Neuronal stem cell (in vitro differentiated cells): ENCODE data around the gene CCDC9B.

Source experiments
- DNase-seq: peaks from one replicate; pipeline ENCODE4 v3.0.0-alpha.2; 2013; ENCODE audit warnings: low spot score
- H2AFZ ChIP-seq: one replicate; pipeline ENCODE4 v1.6.1; 2013; ENCODE audit warnings: mild to moderate bottlenecking, low read length, inconsistent platforms
- H2AK5ac ChIP-seq: 2 replicates; pipeline ENCODE4 v1.6.1; 2013; ENCODE audit warnings: low read depth, mild to moderate bottlenecking, inconsistent platforms, low read length, moderate library complexity, mixed read lengths
- H2BK120ac ChIP-seq: 2 replicates; pipeline ENCODE4 v1.6.1; 2013; ENCODE audit warnings: low read depth, mild to moderate bottlenecking, inconsistent platforms, low read length, moderate library complexity, mixed read lengths
- H2BK12ac ChIP-seq: one replicate; pipeline ENCODE4 v1.6.1; 2013; ENCODE audit warnings: low read length, inconsistent platforms
- H2BK15ac ChIP-seq: 2 replicates; pipeline ENCODE4 v1.6.1; 2013; ENCODE audit warnings: mild to moderate bottlenecking, low read length, inconsistent platforms, mixed read lengths
- H2BK5ac ChIP-seq: one replicate; pipeline ENCODE4 v1.6.1; 2013; ENCODE audit warnings: inconsistent platforms, mild to moderate bottlenecking, low read length, moderate library complexity
- H3K14ac ChIP-seq: one replicate; pipeline ENCODE4 v1.6.1; 2013; ENCODE audit warnings: low read length, inconsistent platforms
- H3K18ac ChIP-seq: 2 replicates; pipeline ENCODE4 v1.6.1; 2013; ENCODE audit warnings: low read length, inconsistent platforms
- H3K23ac ChIP-seq: 2 replicates; pipeline ENCODE4 v1.6.1; 2013; ENCODE audit warnings: low read depth, mild to moderate bottlenecking, mixed read lengths, low read length, inconsistent platforms; ENCODE audit not compliant: poor library complexity
- H3K27ac ChIP-seq: replicated peaks from 3 replicates; pipeline ENCODE4 v1.5.1; 2013; ENCODE audit warnings: low read length, inconsistent platforms
- H3K27me3 ChIP-seq, 3 experiments: 2 replicates each; pipeline ENCODE4 v1.6.1; 2013; ENCODE audit warnings: low read length in 3 of 3, mild to moderate bottlenecking in 2 of 3, inconsistent platforms in 1 of 3, low read depth in 1 of 3, mixed read lengths in 1 of 3, moderate library complexity in 1 of 3; ENCODE audit not compliant: control insufficient read depth in 3 of 3, insufficient read depth in 3 of 3
- H3K36me3 ChIP-seq, 2 donors: replicated peaks in 1 of 2; 2 replicates each; pipeline ENCODE4 v1.6.1; 2013; ENCODE audit warnings: low read length in 2 of 2; ENCODE audit not compliant: control insufficient read depth in 2 of 2, insufficient read depth in 2 of 2
- H3K4ac ChIP-seq: 2 replicates; pipeline ENCODE4 v1.6.1; 2013; ENCODE audit warnings: inconsistent platforms, mild to moderate bottlenecking, low read length, moderate library complexity
- H3K4me1 ChIP-seq, 2 donors: 1 replicate in 1 of 2; 2 replicates in 1 of 2; pipeline ENCODE4 v1.6.1; 2013; ENCODE audit warnings: low read length in 2 of 2, low read depth in 1 of 2; ENCODE audit not compliant: control insufficient read depth in 2 of 2, insufficient read depth in 1 of 2
- H3K4me2 ChIP-seq: one replicate; pipeline ENCODE4 v1.6.1; 2013; ENCODE audit warnings: mild to moderate bottlenecking, low read length, inconsistent platforms; ENCODE audit not compliant: insufficient read depth, poor library complexity, severe bottlenecking
- H3K4me3 ChIP-seq, 2 donors: 2 replicates each; pipeline ENCODE4 v1.5.1; 2013; ENCODE audit warnings: low read length in 2 of 2, mild to moderate bottlenecking in 2 of 2, inconsistent platforms in 1 of 2, moderate library complexity in 1 of 2
- H3K79me1 ChIP-seq: one replicate; pipeline ENCODE4 v1.6.1; 2013; ENCODE audit warnings: low read depth, mild to moderate bottlenecking, inconsistent platforms, low read length, moderate library complexity
- H3K9ac ChIP-seq: one replicate; pipeline ENCODE4 v1.6.1; 2013; ENCODE audit warnings: mild to moderate bottlenecking, low read depth, low read length, inconsistent platforms; ENCODE audit not compliant: poor library complexity
- H3K9me3 ChIP-seq, 2 donors: replicated peaks in 1 of 2; 2 replicates each; pipeline versions ENCODE3 to v1.6.1; 2013; ENCODE audit warnings: low read length in 2 of 2, mild to moderate bottlenecking in 2 of 2, inconsistent platforms in 1 of 2, low read depth in 1 of 2, mixed read lengths in 1 of 2, moderate library complexity in 1 of 2; ENCODE audit not compliant: control insufficient read depth in 2 of 2, insufficient read depth in 1 of 2
- H4K8ac ChIP-seq: one replicate; pipeline ENCODE4 v1.6.1; 2013; ENCODE audit warnings: low read depth, mild to moderate bottlenecking, inconsistent platforms, low read length, moderate library complexity
- H4K91ac ChIP-seq: one replicate; pipeline ENCODE4 v1.6.1; 2013; ENCODE audit warnings: low read length, low read depth, mild to moderate bottlenecking, inconsistent platforms; ENCODE audit not compliant: poor library complexity
- WGBS, 2 donors: extraction: QIAGEN DNeasy Blood & Tissue Kit; methylation state at CpG; one replicate each; pipeline ENCODE4 v1.1.7; 2013; ENCODE audit warnings: missing lambda C conversion rate in 2 of 2, mixed read lengths in 1 of 2; ENCODE audit not compliant: insufficient read length in 2 of 2, insufficient replicate concordance in 1 of 2; ENCODE audit errors: extremely low coverage in 2 of 2; 5-methylcytosine and 5-hydroxymethylcytosine counted together

The CCDC9B gene

DNA sequence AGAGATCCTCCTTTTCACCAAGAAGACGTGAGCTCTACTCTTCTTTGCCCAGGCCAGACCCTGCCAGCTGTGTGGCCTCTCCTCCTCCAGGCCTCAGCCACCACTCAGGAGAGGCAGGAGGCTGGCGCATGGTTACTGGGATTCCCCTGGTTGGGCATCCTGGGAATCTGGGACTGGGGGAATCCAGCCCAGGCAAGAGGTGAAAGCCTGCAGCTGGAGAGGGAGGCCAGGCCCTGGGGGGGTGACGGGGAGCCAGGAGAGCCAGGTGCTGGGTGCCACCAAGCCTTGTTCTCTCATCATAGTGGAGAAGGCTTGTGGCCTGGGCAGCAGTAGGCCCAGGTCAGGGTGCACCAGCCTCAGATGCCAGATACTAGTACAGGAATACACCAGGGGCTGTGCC lies 6.2 kb downstream of the CCDC9B start:
- Histone ChIP-seq H3K4me1 (peaks cover 10 to 18% of the 10 kb centered on the region in 2 donors), H3K9ac (no peak overlapping the region), H3K23ac (no peak overlapping the region), H2BK5ac (no peak overlapping the region), H3K79me1 (no peaks in the 10 kb centered on the region), H3K4me3 (no peak overlapping the region), H3K27ac (no peak overlapping the region), H3K4ac (no peak overlapping the region), H3K4me2 (no peak overlapping the region), H2BK120ac (no peak overlapping the region), H3K18ac (no peak overlapping the region), H3K9me3 (peaks cover 0 to under 1% of the 10 kb centered on the region in 2 donors), H4K91ac (no peak overlapping the region), H2BK12ac (no peak overlapping the region), H3K27me3 (peaks cover 0 to 7% (median 2%) of the 10 kb centered on the region in 3 experiments), H4K8ac (no peak overlapping the region), H2AFZ (peak overlapping the region; percentile 56), H2AK5ac (peak overlapping the region; percentile 15), H3K14ac (no peak overlapping the region), H3K36me3 (no peaks in the 10 kb centered on the region), H2BK15ac (no peak overlapping the region)
- no CpG with 5 or more reads among the region's 3 CpGs for WGBS, 2 donors
- no peak for DNase-seq

DNA sequence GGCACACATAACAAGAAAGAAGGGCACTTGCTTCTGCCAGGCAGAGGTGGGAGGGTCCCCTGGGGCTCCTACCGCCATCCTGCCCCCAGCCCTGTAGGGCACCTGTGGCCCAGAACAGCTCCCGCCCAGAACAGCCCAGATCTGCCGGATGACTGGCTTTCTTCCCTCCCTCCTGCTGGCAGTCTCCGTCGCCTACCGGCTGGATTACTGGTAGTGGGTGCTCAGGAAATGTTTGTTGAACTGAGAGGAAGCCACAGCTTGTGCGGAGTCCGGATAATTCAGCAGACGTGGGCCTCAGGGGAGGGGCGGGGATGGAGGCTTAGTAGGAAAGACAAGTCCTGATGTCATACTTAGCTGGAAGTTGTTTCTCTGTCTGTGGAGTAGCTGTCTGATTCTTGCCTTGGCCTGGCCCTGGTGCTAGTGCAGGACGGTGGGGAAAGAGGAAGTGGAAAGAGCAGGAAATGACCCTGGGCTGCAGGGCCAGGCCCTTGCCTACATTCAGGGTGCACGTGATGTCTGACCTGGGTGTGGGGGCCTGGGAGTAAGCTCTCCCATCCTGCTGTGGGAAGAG lies 6.7 kb downstream of the CCDC9B start:
- no peak for DNase-seq
- Histone ChIP-seq H3K14ac (no peak overlapping the region), H3K9ac (no peak overlapping the region), H3K18ac (no peak overlapping the region), H3K23ac (no peak overlapping the region), H3K36me3 (no peaks in the 10 kb centered on the region), H2BK120ac (no peak overlapping the region), H3K4ac (no peak overlapping the region), H2BK15ac (peak overlapping the region; percentile 18), H3K4me2 (no peak overlapping the region), H4K91ac (no peak overlapping the region), H2AK5ac (no peak overlapping the region), H4K8ac (no peak overlapping the region), H3K4me1 (peaks cover 12 to 22% of the 10 kb centered on the region in 2 donors), H3K27ac (no peak overlapping the region), H3K4me3 (no peak overlapping the region), H2BK5ac (no peak overlapping the region), H3K79me1 (no peaks in the 10 kb centered on the region), H2AFZ (peak overlapping the region; percentile 56), H3K27me3 (peaks cover 0 to 5% (median 2%) of the 10 kb centered on the region in 3 experiments), H2BK12ac (no peak overlapping the region), H3K9me3 (peaks cover 0 to 5% of the 10 kb centered on the region in 2 donors)
- WGBS, 2 donors: no CpG with 5 or more reads among the region's 12 CpGs

DNA sequence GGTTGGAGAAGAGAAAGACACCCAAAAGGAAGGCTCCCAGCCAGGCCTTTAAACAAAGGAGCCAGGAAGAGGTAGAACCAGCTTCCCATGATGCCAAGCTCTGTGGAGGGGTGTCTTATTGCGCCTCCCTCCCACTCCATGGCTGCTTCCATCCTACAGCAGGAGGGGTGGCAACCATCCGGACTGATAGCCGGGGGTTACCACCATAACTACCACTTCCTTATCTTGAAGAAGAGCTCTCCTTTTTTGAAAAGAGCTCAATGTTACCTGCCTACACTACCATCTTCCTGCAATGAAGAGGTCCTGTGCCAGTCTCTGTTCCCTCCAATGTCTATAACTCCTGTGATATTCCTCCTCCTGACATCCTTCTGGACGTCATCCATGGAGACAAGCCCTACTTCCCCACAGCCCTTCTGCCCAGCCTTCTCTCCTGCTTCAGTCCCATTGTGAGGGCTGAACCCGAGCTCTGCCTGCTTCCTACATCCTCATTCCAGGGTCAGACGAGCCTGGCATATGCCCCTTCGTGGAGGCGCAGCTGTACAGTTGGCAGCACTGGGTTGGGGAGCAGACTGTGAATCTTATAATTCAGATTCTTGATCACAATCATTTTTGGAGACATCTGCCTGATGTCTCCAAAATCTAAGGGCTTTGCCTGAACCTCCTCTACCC lies 8.5 kb downstream of the CCDC9B start:
- H3K4me2 ChIP-seq: no peak overlapping the region
- no CpG with 5 or more reads among the region's 8 CpGs for WGBS, 2 donors
- peaks cover 0 to 5% of the 10 kb centered on the region in 2 donors for H3K9me3 ChIP-seq
- H2BK12ac ChIP-seq: no peak overlapping the region
- no peak overlapping the region for H4K91ac ChIP-seq
- no peak overlapping the region for H3K4me3 ChIP-seq
- no peak overlapping the region for H2BK5ac ChIP-seq
- H2BK120ac ChIP-seq: no peak overlapping the region
- no peaks in the 10 kb centered on the region for H3K27me3 ChIP-seq
- H2AFZ ChIP-seq: no peak overlapping the region
- no peak overlapping the region for H3K23ac ChIP-seq
- H3K14ac ChIP-seq: no peak overlapping the region
- H4K8ac ChIP-seq: no peak overlapping the region
- no peaks in the 10 kb centered on the region for H3K36me3 ChIP-seq
- H3K79me1 ChIP-seq: no peaks in the 10 kb centered on the region
- H3K4ac ChIP-seq: no peak overlapping the region
- no peak overlapping the region for H2AK5ac ChIP-seq
- DNase-seq: no peak
- H3K27ac ChIP-seq: no peak overlapping the region
- H3K9ac ChIP-seq: no peak overlapping the region
- no peak overlapping the region for H3K18ac ChIP-seq
- peaks cover 26 to 40% of the 10 kb centered on the region in 2 donors for H3K4me1 ChIP-seq
- H2BK15ac ChIP-seq: no peak overlapping the region

DNA sequence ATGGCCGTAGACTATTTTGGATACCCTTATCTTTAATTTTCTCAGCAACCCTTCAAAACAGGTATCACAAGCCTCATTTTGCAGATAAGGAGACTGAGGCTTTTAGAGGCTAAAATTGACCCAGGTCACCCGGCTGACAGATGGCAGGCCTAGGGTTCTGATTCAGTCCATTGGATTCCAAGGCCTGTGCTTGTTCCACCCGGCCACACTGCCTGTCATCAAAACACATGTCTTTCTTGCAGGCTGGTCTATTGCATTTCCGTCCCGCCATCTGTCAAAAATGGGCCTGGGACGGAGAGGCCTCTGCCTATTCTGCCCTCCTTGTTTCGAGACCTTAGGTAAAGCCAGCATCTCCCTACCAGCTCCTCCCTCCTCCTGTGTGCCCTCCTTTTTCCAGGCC lies 9.1 kb downstream of the CCDC9B start:
- Histone ChIP-seq H3K4me3 (no peak overlapping the region), H3K18ac (no peak overlapping the region), H3K9ac (no peak overlapping the region), H3K4me1 (peaks cover 32 to 46% of the 10 kb centered on the region in 2 donors), H2AK5ac (no peak overlapping the region), H3K27ac (no peak overlapping the region), H4K91ac (no peak overlapping the region), H3K4me2 (no peak overlapping the region), H3K14ac (no peak overlapping the region), H2BK5ac (no peak overlapping the region), H2BK120ac (no peak overlapping the region), H3K79me1 (no peaks in the 10 kb centered on the region), H2BK12ac (no peak overlapping the region), H3K9me3 (peaks cover 0 to 5% of the 10 kb centered on the region in 2 donors), H3K23ac (no peak overlapping the region), H3K27me3 (no peaks in the 10 kb centered on the region), H3K36me3 (no peaks in the 10 kb centered on the region), H3K4ac (no peak overlapping the region), H2AFZ (no peak overlapping the region), H2BK15ac (no peak overlapping the region), H4K8ac (no peak overlapping the region)
- no CpG with 5 or more reads among the region's 7 CpGs for WGBS, 2 donors
- DNase-seq: no peak
